Measurements from ENCODE around the gene ATP23. TPM values are rescaled to one million over a fixed set of nuclear protein-coding genes. Genes with fewer than 3 reads are reported as not detected.

ATP23 gene
- total RNA-seq, 1 experiment from 2014 or later = 4.7 TPM

DNA sequence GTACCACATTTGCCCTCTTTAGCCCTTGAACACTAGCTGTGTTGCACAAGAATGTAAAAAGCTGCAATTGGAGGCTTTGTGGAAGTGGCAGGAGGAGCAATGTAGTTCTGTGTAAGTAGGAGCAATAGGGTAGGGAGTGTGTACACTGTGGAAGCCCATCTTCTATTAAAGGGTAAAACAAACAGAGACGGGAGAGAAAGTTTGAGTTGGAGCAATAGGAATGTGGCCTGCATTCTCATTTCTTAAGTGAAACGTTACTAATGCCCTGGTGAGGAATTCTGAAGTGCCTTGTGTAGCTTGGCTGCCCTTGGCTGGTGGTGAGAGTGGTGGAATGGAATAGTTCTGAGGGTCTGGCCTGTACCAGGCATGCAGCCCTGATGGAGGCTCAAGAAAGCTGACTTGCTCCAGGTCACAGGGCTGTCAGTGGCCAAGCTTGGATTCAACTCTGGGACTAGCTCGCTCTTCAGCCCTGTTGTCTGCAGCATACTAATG lies 38.8 kb upstream of the ATP23 start:
- Histone ChIP-seq H3K23me2 (ENCODE audit: insufficient read length, low read depth, low read length, poor library complexity, severe bottlenecking) (peaks cover 1% of the 10 kb centered on the region), H2BK5ac (ENCODE audit: insufficient read length, low read length) (no peak overlapping the region), H2BK12ac (ENCODE audit: insufficient read length, low read depth, low read length) (no peak overlapping the region), H3K4me2 (ENCODE audit: insufficient read depth, insufficient read length, low read length) (no peak overlapping the region), H3K56ac (ENCODE audit: insufficient read length, low read depth, low read length) (no peak overlapping the region), H2AFZ (ENCODE audit: low read length) (no peak overlapping the region), H3K27ac (ENCODE audit: insufficient read length, low read depth, low read length) (no peak overlapping the region), H4K8ac (replicated peaks; ENCODE audit: insufficient read length, low read depth, low read length) (no peak overlapping the region), H2BK20ac (ENCODE audit: low read depth, low read length, poor library complexity, severe bottlenecking) (no peak overlapping the region), H4K5ac (ENCODE audit: insufficient read length, low read depth, low read length) (no peak overlapping the region), H3K79me1 (ENCODE audit: insufficient read depth, low read depth, low read length, poor library complexity, severe bottlenecking) (no peaks in the 10 kb centered on the region), H3K9ac (ENCODE audit: extremely low read depth, insufficient read length, low read length) (no peak overlapping the region), H3K23ac (ENCODE audit: insufficient read length, low read depth, low read length) (no peak overlapping the region), H3K27me3 (ENCODE audit: insufficient read depth, low read length) (no peaks in the 10 kb centered on the region; the same call in 1 of the 2 replicates), H3K18ac (ENCODE audit: insufficient read length, low read depth, low read length) (no peak overlapping the region), H3K4me1 (ENCODE audit: insufficient read depth, low read length) (no peaks in the 10 kb centered on the region; the same call in 1 of the 2 replicates), H3T11ph (ENCODE audit: low read length) (no peak overlapping the region), H3K9me3 (ENCODE audit: control insufficient read depth, low read depth, low read length) (no peaks in the 10 kb centered on the region), H4K20me1 (ENCODE audit: control insufficient read depth, insufficient read depth, insufficient read length) (no peaks in the 10 kb centered on the region), H2BK120ac (ENCODE audit: low read depth, low read length, poor library complexity, severe bottlenecking) (no peak overlapping the region), H2BK15ac (ENCODE audit: low read depth, low read length) (no peak overlapping the region), H3K79me2 (ENCODE audit: insufficient read depth, low read length) (no peaks in the 10 kb centered on the region), H4K91ac (ENCODE audit: insufficient read length, low read depth, low read length) (no peak overlapping the region), H3K14ac (ENCODE audit: insufficient read depth, low read length) (no peak overlapping the region), H2AK5ac (ENCODE audit: insufficient read length, low read length) (no peak overlapping the region), H3K4ac (ENCODE audit: low read depth, low read length) (no peak overlapping the region)
- Mint-ChIP-seq H3K27ac (no peak overlapping the region; a peak in 1 of 7 replicates), H3K4me1 (peaks cover 10 to 15% of the 10 kb centered on the region in 2 experiments), H3K9me3 (no peaks in the 10 kb centered on the region), H3K4me3 (no peak overlapping the region), H3K27me3 (ENCODE audit: low read depth) (peaks cover 33% of the 10 kb centered on the region), H3K36me3 (ENCODE audit: insufficient read depth in 1 of 3, low read depth in 3 of 3) (no peaks in the 10 kb centered on the region)
- TF ChIP-seq, protein P1, sequence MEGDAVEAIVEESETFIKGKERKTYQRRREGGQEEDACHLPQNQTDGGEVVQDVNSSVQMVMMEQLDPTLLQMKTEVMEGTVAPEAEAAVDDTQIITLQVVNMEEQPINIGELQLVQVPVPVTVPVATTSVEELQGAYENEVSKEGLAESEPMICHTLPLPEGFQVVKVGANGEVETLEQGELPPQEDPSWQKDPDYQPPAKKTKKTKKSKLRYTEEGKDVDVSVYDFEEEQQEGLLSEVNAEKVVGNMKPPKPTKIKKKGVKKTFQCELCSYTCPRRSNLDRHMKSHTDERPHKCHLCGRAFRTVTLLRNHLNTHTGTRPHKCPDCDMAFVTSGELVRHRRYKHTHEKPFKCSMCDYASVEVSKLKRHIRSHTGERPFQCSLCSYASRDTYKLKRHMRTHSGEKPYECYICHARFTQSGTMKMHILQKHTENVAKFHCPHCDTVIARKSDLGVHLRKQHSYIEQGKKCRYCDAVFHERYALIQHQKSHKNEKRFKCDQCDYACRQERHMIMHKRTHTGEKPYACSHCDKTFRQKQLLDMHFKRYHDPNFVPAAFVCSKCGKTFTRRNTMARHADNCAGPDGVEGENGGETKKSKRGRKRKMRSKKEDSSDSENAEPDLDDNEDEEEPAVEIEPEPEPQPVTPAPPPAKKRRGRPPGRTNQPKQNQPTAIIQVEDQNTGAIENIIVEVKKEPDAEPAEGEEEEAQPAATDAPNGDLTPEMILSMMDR (conservative IDR thresholded peaks at IDR 0.05) = no peak
- no peak for DNase-seq
- no CpG with 5 or more reads among the region's 3 CpGs for WGBS (ENCODE audit: extremely low coverage, insufficient read length, low lambda C conversion rate)
